GM18520 (cell line): ENCODE results near the gene PTP4A1.

Experiments
- ATAC-seq: cut with Tn5 transposase; IDR thresholded peaks from one replicate; pipeline ENCODE4 v1.9.1; 2021; ENCODE audit not compliant: unreplicated experiment

The PTP4A1 gene

GRCh38 chr6:63554782-63555181, 17.5 kb upstream of the PTP4A1 start:
- ATAC-seq, result no peak

- ATAC-seq, result no peak
These were observed 15.9 kb upstream of the PTP4A1 start for GRCh38 chr6:63556369-63556768.

GRCh38 chr6:63558278-63558677, 14.0 kb upstream of the PTP4A1 start:
- ATAC-seq, result peak; percentile 67

- no peak for ATAC-seq
These were observed 11.4 kb upstream of the PTP4A1 start for GRCh38 chr6:63560801-63561287.

- ATAC-seq, result no peak
These were observed 11.0 kb upstream of the PTP4A1 start for GRCh38 chr6:63561288-63561687.

- ATAC-seq, result no peak
These were observed 9.0 kb upstream of the PTP4A1 start for GRCh38 chr6:63563235-63563634.

GRCh38 chr6:63565058-63565726, 7.1 kb upstream of the PTP4A1 start:
- ATAC-seq, result no peak

- no peak for ATAC-seq
These were observed 6.3 kb upstream of the PTP4A1 start for GRCh38 chr6:63565727-63566596.

GRCh38 chr6:63567966-63568365, 4.3 kb upstream of the PTP4A1 start:
- no peak for ATAC-seq

GRCh38 chr6:63571361-63572043, 778 bp upstream of the PTP4A1 start:
- no peak for ATAC-seq

- ATAC-seq, result no peak
These were observed 431 bp downstream of the PTP4A1 start for GRCh38 chr6:63572747-63573075.

GRCh38 chr6:63573076-63573898, 1.0 kb downstream of the PTP4A1 start:
- ATAC-seq, result peak; percentile 37

GRCh38 chr6:63573899-63574553, 1.7 kb downstream of the PTP4A1 start:
- ATAC-seq, result no peak

- ATAC-seq, result no peak
These were observed 2.2 kb downstream of the PTP4A1 start for GRCh38 chr6:63574554-63574900.

GRCh38 chr6:63576147-63576772, 4.0 kb downstream of the PTP4A1 start:
- no peak for ATAC-seq

GRCh38 chr6:63576985-63577712, 4.9 kb downstream of the PTP4A1 start:
- no peak for ATAC-seq

GRCh38 chr6:63578757-63579156, 6.5 kb downstream of the PTP4A1 start:
- ATAC-seq, result no peak

GRCh38 chr6:63579937-63580703, 7.8 kb downstream of the PTP4A1 start:
- ATAC-seq, result no peak

GRCh38 chr6:63580704-63580961, 8.4 kb downstream of the PTP4A1 start:
- no peak for ATAC-seq
